Fibroblast of mammary gland (primary cell): ENCODE results near the gene CREB5.
A peak's percentile ranks its signal among the peaks of the same experiment; 100 is the strongest.

Source experiments
- DNase-seq: peaks from one replicate; pipeline ENCODE4 v3.0.0-alpha.2; 2010; ENCODE audit warnings: low read depth
- H3K4me3 ChIP-seq: 2 replicates; pipeline ENCODE4 v1.5.1; 2011; ENCODE audit warnings: low read depth, mild to moderate bottlenecking, low read length, moderate library complexity; ENCODE audit not compliant: control insufficient read depth
- TF ChIP-seq, protein P1 (sequence below): conservative IDR thresholded peaks from 2 replicates; pipeline ENCODE4 v1.5.1; 2011; ENCODE audit warnings: low read depth, low read length, inconsistent platforms; ENCODE audit not compliant: control insufficient read depth, insufficient read depth

Gene CREB5

DNA sequence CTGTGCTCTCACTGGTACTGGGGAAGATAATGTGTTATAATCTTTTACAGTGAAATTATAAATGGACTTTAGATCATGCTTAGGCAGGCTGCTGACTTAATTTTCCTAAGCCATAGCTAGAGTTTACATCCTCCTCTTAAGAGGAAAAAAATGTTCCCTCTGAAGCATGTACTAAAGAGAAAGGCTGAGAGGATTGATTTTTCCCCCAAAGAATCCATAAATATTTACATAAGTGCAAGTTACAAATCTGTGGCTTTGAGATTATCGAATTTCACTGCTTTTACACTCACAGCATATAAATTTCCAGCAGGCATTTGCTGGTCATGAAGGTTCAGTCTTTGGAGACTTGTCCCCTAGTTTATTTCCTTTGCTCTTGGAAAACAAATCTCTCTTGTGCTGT, 43.7 kb downstream of the CREB5 start:
- no peak for DNase-seq
- H3K4me3 ChIP-seq = no peak overlapping the region
- TF ChIP-seq, protein P1, sequence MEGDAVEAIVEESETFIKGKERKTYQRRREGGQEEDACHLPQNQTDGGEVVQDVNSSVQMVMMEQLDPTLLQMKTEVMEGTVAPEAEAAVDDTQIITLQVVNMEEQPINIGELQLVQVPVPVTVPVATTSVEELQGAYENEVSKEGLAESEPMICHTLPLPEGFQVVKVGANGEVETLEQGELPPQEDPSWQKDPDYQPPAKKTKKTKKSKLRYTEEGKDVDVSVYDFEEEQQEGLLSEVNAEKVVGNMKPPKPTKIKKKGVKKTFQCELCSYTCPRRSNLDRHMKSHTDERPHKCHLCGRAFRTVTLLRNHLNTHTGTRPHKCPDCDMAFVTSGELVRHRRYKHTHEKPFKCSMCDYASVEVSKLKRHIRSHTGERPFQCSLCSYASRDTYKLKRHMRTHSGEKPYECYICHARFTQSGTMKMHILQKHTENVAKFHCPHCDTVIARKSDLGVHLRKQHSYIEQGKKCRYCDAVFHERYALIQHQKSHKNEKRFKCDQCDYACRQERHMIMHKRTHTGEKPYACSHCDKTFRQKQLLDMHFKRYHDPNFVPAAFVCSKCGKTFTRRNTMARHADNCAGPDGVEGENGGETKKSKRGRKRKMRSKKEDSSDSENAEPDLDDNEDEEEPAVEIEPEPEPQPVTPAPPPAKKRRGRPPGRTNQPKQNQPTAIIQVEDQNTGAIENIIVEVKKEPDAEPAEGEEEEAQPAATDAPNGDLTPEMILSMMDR = no peak

DNA sequence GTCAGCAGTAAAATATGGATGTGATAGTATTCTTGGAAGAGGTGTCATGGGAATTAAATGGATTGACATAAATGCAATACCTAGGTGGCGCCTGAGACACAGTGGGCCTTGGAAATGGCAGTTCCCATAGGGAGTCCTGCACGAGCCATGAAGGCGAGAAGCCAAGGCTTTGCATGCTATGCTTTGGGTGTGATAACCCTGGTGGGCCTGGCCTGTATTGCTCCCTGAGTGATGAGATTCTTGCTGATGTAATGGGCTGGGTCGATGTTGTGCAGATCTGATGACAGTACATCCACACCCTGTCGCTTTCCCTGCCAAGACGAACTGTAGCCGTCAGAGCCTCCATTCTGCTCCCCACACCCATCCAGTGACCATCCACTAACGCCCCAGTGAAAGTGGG, 46.4 kb downstream of the CREB5 start:
- no peak overlapping the region for H3K4me3 ChIP-seq
- peak; percentile 15 for DNase-seq
- TF ChIP-seq, protein P1 = no peak

DNA sequence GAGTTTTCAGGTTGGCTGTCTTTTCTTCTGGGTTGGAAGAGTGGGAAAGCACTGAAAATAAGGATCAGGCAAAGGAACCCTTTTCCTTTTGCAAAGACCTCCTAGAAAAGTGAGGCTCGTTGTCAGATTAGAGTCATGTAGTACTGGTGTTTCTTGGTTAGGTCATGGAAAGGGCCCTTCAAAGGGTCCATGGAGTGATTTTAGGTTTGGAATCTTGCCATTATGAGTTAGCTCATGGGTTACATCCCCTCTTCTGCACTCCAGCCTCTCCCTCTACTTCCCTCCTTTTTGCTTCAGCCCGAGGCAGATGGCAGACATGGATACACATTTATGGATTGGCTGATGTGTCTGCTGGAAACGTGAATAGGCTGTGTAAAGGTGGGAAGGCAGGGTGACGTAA, 47.0 kb downstream of the CREB5 start:
- no peak for DNase-seq
- no peak overlapping the region for H3K4me3 ChIP-seq
- TF ChIP-seq, protein P1 = no peak

DNA sequence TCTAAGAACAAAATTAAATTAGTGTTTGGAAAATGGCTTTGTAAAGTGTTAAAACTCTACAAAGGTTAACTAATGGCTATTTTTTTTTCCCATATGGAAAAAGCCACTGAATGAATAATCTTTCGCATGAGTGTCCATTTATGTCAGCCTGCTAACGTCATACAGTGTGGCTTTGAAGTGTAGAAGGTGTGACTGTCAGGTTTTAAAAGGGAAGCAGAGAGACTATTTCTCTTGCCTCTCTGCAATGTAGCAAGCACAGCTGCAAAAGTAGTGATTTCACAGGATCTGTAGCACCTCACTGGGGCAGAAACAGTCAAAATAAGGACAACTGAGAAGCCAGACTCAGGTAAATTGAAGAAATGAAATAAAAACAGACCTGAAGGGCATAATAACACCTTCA, 53.4 kb downstream of the CREB5 start:
- no peak overlapping the region for H3K4me3 ChIP-seq
- no peak for DNase-seq
- TF ChIP-seq, protein P1 = no peak

DNA sequence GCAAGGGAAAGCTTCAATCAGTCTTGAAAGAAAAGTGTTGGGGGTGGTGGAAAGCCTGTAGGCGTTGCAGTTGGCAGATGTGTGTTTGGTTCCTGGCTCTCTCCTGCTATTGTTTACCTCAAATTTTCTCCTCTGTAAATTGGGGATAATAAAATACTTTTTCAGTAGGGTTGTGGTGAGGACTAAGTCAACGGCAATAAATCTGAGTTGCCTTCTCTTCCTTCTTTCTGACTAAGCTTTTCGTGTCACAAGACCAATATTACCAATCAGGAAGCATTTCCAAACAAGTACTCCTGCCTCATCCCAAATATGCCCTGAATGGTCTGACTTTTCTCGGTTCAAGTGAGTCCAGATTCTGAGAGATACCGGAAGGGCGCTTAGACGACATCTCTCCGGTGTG, 54.0 kb downstream of the CREB5 start:
- TF ChIP-seq, protein P1 = no peak
- peak; percentile 69 for DNase-seq
- no peak overlapping the region for H3K4me3 ChIP-seq

DNA sequence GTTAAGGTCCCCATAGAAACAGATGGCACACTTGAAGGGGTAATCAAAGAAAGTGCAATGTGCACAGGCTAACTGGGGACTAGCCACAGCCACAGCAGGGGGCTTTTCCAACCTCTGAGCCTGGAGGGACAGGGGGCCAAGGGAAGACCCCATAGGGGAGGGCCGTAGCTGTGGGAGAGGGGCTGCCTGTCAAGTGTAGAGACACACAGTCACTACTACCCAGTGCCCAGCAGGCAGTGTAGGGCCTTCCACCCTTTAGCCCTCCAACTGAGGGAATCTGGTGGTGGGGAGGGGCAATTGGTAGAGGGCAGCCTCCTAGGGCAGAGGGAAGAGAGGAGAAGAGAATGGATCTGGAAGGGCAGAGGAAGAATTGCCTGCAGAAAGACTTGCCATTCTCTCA, 54.6 kb downstream of the CREB5 start:
- no peak for DNase-seq
- TF ChIP-seq, protein P1 = no peak
- no peak overlapping the region for H3K4me3 ChIP-seq

DNA sequence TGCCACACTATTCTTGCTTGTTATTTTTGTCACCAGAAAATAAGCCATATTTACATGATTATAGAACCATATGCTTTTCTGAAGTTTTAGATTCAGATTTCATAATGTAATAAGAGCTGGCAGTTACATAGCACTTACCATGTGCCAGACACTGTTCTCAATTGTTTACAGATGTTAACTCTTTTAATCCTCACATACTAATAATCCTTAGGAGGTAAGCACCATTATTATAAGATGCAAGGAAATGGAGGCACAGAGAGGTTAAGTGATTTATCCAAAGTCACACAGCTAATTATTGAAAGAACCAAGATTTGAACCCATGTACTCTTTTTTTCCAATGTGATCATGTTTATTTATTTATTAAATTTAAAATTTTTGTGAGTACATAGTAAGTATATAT, 57.2 kb downstream of the CREB5 start:
- TF ChIP-seq, protein P1 = no peak
- DNase-seq = no peak
- H3K4me3 ChIP-seq = no peak overlapping the region
